SU-DHL-6 (cell line): ENCODE results near the gene POLA2.

Experiments used
- CTCF ChIP-seq: fragments of 200-600 bp; sonication (generic); IDR thresholded peaks from one replicate; pipeline ENCODE4 v1.5.1; 2017; ENCODE audit warnings: antibody characterized with exemption, mild to moderate bottlenecking, low read length, moderate library complexity; ENCODE audit not compliant: insufficient read depth, poor library complexity, severe bottlenecking
- EZH2phosphoT487 ChIP-seq: fragments of 200-600 bp; sonication (generic), shearing (Covaris generic); conservative IDR thresholded peaks from 2 replicates; pipeline ENCODE4 v1.6.1; 2018; ENCODE audit warnings: mild to moderate bottlenecking, antibody characterized with exemption, low read length, moderate library complexity, mixed read lengths

GRCh38 chr11:65297026-65297672 is 35.4 kb downstream of the POLA2 start:
- TF ChIP-seq EZH2phosphoT487, result no peak
- no peak for TF ChIP-seq CTCF
